ENCODE measurements around the gene OR2A14.

DNA sequence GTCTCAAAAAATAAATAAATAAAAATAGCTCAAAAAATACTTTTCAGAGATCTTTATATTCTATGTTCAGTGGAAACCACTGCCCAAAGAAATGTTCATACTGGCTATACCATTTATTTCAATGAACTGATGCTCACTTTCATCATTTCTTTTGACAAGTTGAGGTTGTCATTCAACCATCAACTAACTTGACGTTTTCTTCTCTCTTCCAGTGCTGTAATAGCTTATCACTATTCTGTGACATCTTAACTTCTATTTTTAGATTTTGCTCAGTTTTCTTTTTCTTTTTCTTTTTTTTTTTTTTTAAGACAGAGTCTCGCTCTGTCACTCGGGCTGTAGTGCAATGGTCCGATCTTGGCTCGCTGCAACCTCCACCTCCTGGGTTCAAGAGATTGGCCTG lies 51.6 kb downstream of the OR2A14 start:
- TF ChIP-seq, protein P1, sequence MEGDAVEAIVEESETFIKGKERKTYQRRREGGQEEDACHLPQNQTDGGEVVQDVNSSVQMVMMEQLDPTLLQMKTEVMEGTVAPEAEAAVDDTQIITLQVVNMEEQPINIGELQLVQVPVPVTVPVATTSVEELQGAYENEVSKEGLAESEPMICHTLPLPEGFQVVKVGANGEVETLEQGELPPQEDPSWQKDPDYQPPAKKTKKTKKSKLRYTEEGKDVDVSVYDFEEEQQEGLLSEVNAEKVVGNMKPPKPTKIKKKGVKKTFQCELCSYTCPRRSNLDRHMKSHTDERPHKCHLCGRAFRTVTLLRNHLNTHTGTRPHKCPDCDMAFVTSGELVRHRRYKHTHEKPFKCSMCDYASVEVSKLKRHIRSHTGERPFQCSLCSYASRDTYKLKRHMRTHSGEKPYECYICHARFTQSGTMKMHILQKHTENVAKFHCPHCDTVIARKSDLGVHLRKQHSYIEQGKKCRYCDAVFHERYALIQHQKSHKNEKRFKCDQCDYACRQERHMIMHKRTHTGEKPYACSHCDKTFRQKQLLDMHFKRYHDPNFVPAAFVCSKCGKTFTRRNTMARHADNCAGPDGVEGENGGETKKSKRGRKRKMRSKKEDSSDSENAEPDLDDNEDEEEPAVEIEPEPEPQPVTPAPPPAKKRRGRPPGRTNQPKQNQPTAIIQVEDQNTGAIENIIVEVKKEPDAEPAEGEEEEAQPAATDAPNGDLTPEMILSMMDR (IDR thresholded peaks at IDR 0.05; ENCODE audit: insufficient read depth, low read length, poor library complexity, severe bottlenecking) = no peak
- no peak for TF ChIP-seq EZH2phosphoT487 (conservative IDR thresholded peaks at IDR 0.05; ENCODE audit: low read length)

Data from SU-DHL-6 (cell line).